HCT116 (cell line): ENCODE data around the gene CD82. TPM values are rescaled to one million over a fixed set of nuclear protein-coding genes. Genes with fewer than 3 reads are reported as not detected.

Experiments
- ATAC-seq: fragments of 200-7000 bp; cut with Tn5 transposase; 2 replicates; pipeline ENCODE4 v1.9.1; 2020; ENCODE audit warnings: mild to moderate bottlenecking, moderate library complexity
- BruUV-seq: library from RNA; stranded (reverse); fragments of 400-500 nt; replicated peaks from 2 replicates; lab custom pipeline; 2021; lab: Mats Ljungman, UMichigan
- CTCF ChIA-PET: fragments of 300-600 bp; sonication (Branson Sonifier 250); formaldehyde crosslinking; loops from one replicate; lab custom pipeline; 2021; ENCODE audit warnings: antibody characterized with exemption; lab: Charles Lee
- POLR2A ChIA-PET: fragments of 300-600, 350-600 bp; sonication (Branson Sonifier 250); formaldehyde crosslinking; loops from one replicate; lab custom pipeline; 2021; ENCODE audit warnings: antibody characterized with exemption; lab: Charles Lee
- RAD21 ChIA-PET, 2 experiments: fragments of 300-600 bp; sonication (Branson Sonifier 250); formaldehyde crosslinking; loops; one replicate each; lab custom pipeline; 2023; ENCODE audit warnings: low total read pairs in 2 of 2; ENCODE audit not compliant: uncharacterized antibody in 2 of 2, unreplicated experiment in 2 of 2, low non-redundant PET in 1 of 2; lab: Charles Lee
- DNase-seq: peaks from one replicate; pipeline ENCODE4 v3.0.0-alpha.2; 2010; ENCODE audit warnings: low read depth, low spot score
- H2AFZ ChIP-seq: fragments of 200-600 bp; shearing (Covaris generic), sonication (generic); 2 replicates; pipeline ENCODE4 v1.6.1; 2017; ENCODE audit warnings: low read depth, mixed run types, mixed read lengths, antibody characterized with exemption, low read length; ENCODE audit not compliant: poor library complexity, severe bottlenecking
- H3K27ac ChIP-seq: 2 replicates; pipeline ENCODE4 v1.5.1; 2012; ENCODE audit warnings: low read depth, low read length
- H3K27me3 ChIP-seq: fragments of 200-600 bp; sonication (generic); 2 replicates; pipeline ENCODE4 v1.6.1; 2016; ENCODE audit warnings: mixed run types, low read length, mixed read lengths; ENCODE audit not compliant: insufficient read depth
- H3K36me3 ChIP-seq, 2 experiments: fragments of 200-500 bp in 1 of 2; fragments of 200-600 bp in 1 of 2; sonication (Bioruptor generic) in 1 of 2; sonication (generic) in 1 of 2; 2 replicates each; pipeline versions ENCODE4 v1.5.1 to v1.6.1; 2014 to 2016; ENCODE audit warnings: low read length in 2 of 2, inconsistent platforms in 1 of 2, mixed read lengths in 1 of 2, mixed run types in 1 of 2; ENCODE audit not compliant: insufficient read depth in 2 of 2, control insufficient read depth in 1 of 2
- H3K4me1 ChIP-seq, 2 experiments: fragments of 200-600 bp in 1 of 2; sonication (generic) in 1 of 2; 2 replicates each; pipeline versions ENCODE4 v1.5.1 to v1.6.1; 2012 to 2017; ENCODE audit warnings: low read length in 2 of 2, inconsistent platforms in 1 of 2, mild to moderate bottlenecking in 1 of 2, mixed read lengths in 1 of 2, mixed run types in 1 of 2, moderate library complexity in 1 of 2; ENCODE audit not compliant: insufficient read depth in 2 of 2, control insufficient read depth in 1 of 2
- H3K4me2 ChIP-seq: fragments of 200-600 bp; sonication (generic); 2 replicates; pipeline ENCODE4 v1.6.1; 2017; ENCODE audit warnings: mixed run types, low read length, mixed read lengths
- H3K4me3 ChIP-seq, 2 experiments: fragments of 200-600 bp in 1 of 2; sonication (generic) in 1 of 2; replicated peaks in 1 of 2; 2 replicates each; pipeline ENCODE4 v1.5.1; 2011 to 2016; ENCODE audit warnings: low read length in 2 of 2, control low read depth in 1 of 2, low read depth in 1 of 2, mild to moderate bottlenecking in 1 of 2, mixed read lengths in 1 of 2, mixed run types in 1 of 2
- H3K79me2 ChIP-seq: fragments of 200-600 bp; sonication (generic); 2 replicates; pipeline ENCODE4 v1.6.1; 2017; ENCODE audit warnings: mild to moderate bottlenecking, mixed run types, low read length, moderate library complexity, mixed read lengths; ENCODE audit not compliant: insufficient read depth
- H3K9ac ChIP-seq: fragments of 200-600 bp; sonication (generic); 2 replicates; pipeline ENCODE4 v1.6.1; 2016; ENCODE audit warnings: low read length, mixed read lengths
- H3K9me2 ChIP-seq: fragments of 200-600 bp; sonication (generic), shearing (Covaris generic); 2 replicates; pipeline ENCODE4 v1.6.1; 2017; ENCODE audit warnings: mixed run types, mild to moderate bottlenecking, moderate library complexity; ENCODE audit not compliant: insufficient read depth
- H3K9me3 ChIP-seq, 2 experiments: fragments of 200-500 bp in 1 of 2; fragments of 200-600 bp in 1 of 2; sonication (Bioruptor generic) in 1 of 2; sonication (generic) in 1 of 2; 2 replicates each; pipeline ENCODE4 v1.6.1; 2014 to 2017; ENCODE audit warnings: low read length in 2 of 2, mixed read lengths in 2 of 2, inconsistent platforms in 1 of 2, low read depth in 1 of 2, mild to moderate bottlenecking in 1 of 2, mixed run types in 1 of 2, moderate library complexity in 1 of 2; ENCODE audit not compliant: control insufficient read depth in 1 of 2, insufficient read depth in 1 of 2
- H4K20me1 ChIP-seq: fragments of 200-600 bp; sonication (generic), shearing (Covaris generic); 2 replicates; pipeline ENCODE4 v1.6.1; 2017; ENCODE audit warnings: mixed run types, mild to moderate bottlenecking, moderate library complexity; ENCODE audit not compliant: insufficient read depth
- CEBPB ChIP-seq: IDR thresholded peaks from 2 replicates; pipeline ENCODE4 v1.6.1; 2012; ENCODE audit warnings: low read depth
- EGR1 ChIP-seq: IDR thresholded peaks from 2 replicates; pipeline ENCODE4 v1.6.1; 2012; ENCODE audit warnings: low read depth
- ELF1 ChIP-seq: IDR thresholded peaks from 2 replicates; pipeline ENCODE4 v1.6.1; 2012; ENCODE audit warnings: low read depth, borderline replicate concordance
- EZH2 ChIP-seq: fragments of 200-600 bp; sonication (generic); IDR thresholded peaks from 2 replicates; pipeline ENCODE4 v1.6.1; 2017; ENCODE audit warnings: antibody characterized with exemption, mixed run types
- EZH2phosphoT487 ChIP-seq: fragments of 200-600 bp; IDR thresholded peaks from 2 replicates; pipeline ENCODE4 v1.6.1; 2018; ENCODE audit warnings: antibody characterized with exemption, borderline replicate concordance
- FOSL1 ChIP-seq: IDR thresholded peaks from 2 replicates; pipeline ENCODE4 v1.6.1; 2012; ENCODE audit warnings: low read depth
- JUND ChIP-seq: IDR thresholded peaks from 2 replicates; pipeline ENCODE4 v1.6.1; 2012
- POLR2A ChIP-seq: IDR thresholded peaks from 2 replicates; pipeline ENCODE4 v1.7.0; 2011; ENCODE audit warnings: borderline replicate concordance; ENCODE audit not compliant: insufficient read depth, insufficient read length; ENCODE audit errors: extremely low read depth
- POLR2AphosphoS5 ChIP-seq: IDR thresholded peaks from 2 replicates; pipeline ENCODE4 v1.6.1; 2011; ENCODE audit warnings: mild to moderate bottlenecking, low read depth, low read length, moderate library complexity
- TCF7L2 ChIP-seq: IDR thresholded peaks from 2 replicates; pipeline ENCODE4 v1.7.0; 2011; ENCODE audit warnings: borderline replicate concordance, inconsistent platforms; ENCODE audit not compliant: insufficient read depth, insufficient read length; ENCODE audit errors: extremely low read depth
- ZNF274 ChIP-seq: fragments of 200-500 bp; sonication (Bioruptor generic); IDR thresholded peaks from 2 replicates; pipeline ENCODE4 v1.6.1; 2014; ENCODE audit warnings: mild to moderate bottlenecking, low read depth, low read length, inconsistent platforms
- intact Hi-C: fragments of 100-400 bp; cut with micrococcal nuclease; formaldehyde crosslinking; loops from 2 replicates; pipeline ENCODE4 v1.10.0; 2022
- total RNA-seq: library from RNA; stranded (reverse); gene quantifications from one replicate; pipeline ENCODE4 v1.2.1, GENCODE V29; 2021; ENCODE audit not compliant: unreplicated experiment

Gene CD82
- total RNA-seq, 1 experiment from 2014 or later, result 16.7 TPM

- H3K9me2 ChIP-seq, result no peaks in the 10 kb centered on the region
- no TSS peak for BruUV-seq
- CTCF ChIA-PET, result no interaction called here
- H3K27ac ChIP-seq, result no peak overlapping the region
- H3K36me3 ChIP-seq, result no peaks in the 10 kb centered on the region
- H3K27me3 ChIP-seq, result no peaks in the 10 kb centered on the region
- intact Hi-C loops, result no loop called here
- H3K4me2 ChIP-seq, result no peak overlapping the region
- H3K9ac ChIP-seq, result no peak overlapping the region
- H3K4me1 ChIP-seq, result peaks cover 0 to 8% of the 10 kb centered on the region in 2 experiments; a peak in 1 of 4 replicates
- no peaks in the 10 kb centered on the region for H4K20me1 ChIP-seq
- H3K79me2 ChIP-seq, result no peaks in the 10 kb centered on the region
- H3K4me3 ChIP-seq, result no peak overlapping the region
- no peak overlapping the region for H2AFZ ChIP-seq
- POLR2A ChIA-PET, result no interaction called here
- RAD21 ChIA-PET, result no interaction called here
- ATAC-seq (no peak), DNase-seq (no peak)
- no peaks in the 10 kb centered on the region for H3K9me3 ChIP-seq
- TF ChIP-seq ELF1 (no peak), EGR1 (no peak)
- TF ChIP-seq, all 23 proteins: peak for 0
These were observed 39.0 kb upstream of the CD82 start for GRCh38 chr11:44526438-44526837.

GRCh38 chr11:44527476-44527875, 38.0 kb upstream of the CD82 start:
- CTCF ChIA-PET, result no interaction called here
- DNase-seq (no peak), ATAC-seq (no peak)
- intact Hi-C loops, result no loop called here
- TF ChIP-seq CEBPB, result no peak
- no peak for TF ChIP-seq EZH2phosphoT487
- no peak for TF ChIP-seq EGR1
- TF ChIP-seq JUND, result no peak
- TF ChIP-seq FOSL1, result no peak
- no peak for TF ChIP-seq TCF7L2
- no peak for TF ChIP-seq POLR2AphosphoS5
- TF ChIP-seq ELF1, result no peak
- no peak for TF ChIP-seq POLR2A
- TF ChIP-seq EZH2, result no peak
- TF ChIP-seq ZNF274, result no peak
- H3K4me1 ChIP-seq, result peaks cover 0 to 8% of the 10 kb centered on the region in 2 experiments; a peak in 1 of 4 replicates
- H3K9me2 ChIP-seq, result no peaks in the 10 kb centered on the region
- no peaks in the 10 kb centered on the region for H4K20me1 ChIP-seq
- H3K27me3 ChIP-seq, result no peaks in the 10 kb centered on the region
- no TSS peak for BruUV-seq
- POLR2A ChIA-PET, result no interaction called here
- RAD21 ChIA-PET, result no interaction called here
- no peaks in the 10 kb centered on the region for H3K9me3 ChIP-seq
- H3K27ac ChIP-seq, result no peak overlapping the region
- H3K4me3 ChIP-seq, result no peak overlapping the region
- no peak overlapping the region for H3K4me2 ChIP-seq
- no peaks in the 10 kb centered on the region for H3K36me3 ChIP-seq
- H2AFZ ChIP-seq, result no peak overlapping the region
- H3K9ac ChIP-seq, result no peak overlapping the region
- no peaks in the 10 kb centered on the region for H3K79me2 ChIP-seq
